ENCODE results near the gene SLC23A2.

- TF ChIP-seq, protein P1, sequence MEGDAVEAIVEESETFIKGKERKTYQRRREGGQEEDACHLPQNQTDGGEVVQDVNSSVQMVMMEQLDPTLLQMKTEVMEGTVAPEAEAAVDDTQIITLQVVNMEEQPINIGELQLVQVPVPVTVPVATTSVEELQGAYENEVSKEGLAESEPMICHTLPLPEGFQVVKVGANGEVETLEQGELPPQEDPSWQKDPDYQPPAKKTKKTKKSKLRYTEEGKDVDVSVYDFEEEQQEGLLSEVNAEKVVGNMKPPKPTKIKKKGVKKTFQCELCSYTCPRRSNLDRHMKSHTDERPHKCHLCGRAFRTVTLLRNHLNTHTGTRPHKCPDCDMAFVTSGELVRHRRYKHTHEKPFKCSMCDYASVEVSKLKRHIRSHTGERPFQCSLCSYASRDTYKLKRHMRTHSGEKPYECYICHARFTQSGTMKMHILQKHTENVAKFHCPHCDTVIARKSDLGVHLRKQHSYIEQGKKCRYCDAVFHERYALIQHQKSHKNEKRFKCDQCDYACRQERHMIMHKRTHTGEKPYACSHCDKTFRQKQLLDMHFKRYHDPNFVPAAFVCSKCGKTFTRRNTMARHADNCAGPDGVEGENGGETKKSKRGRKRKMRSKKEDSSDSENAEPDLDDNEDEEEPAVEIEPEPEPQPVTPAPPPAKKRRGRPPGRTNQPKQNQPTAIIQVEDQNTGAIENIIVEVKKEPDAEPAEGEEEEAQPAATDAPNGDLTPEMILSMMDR (IDR thresholded peaks at IDR 0.05; ENCODE audit: insufficient read depth, low read depth, low read length), result no peak
- no peak for TF ChIP-seq EZH2 (IDR thresholded peaks at IDR 0.05; ENCODE audit: insufficient read depth, low read length)
These were observed 44.6 kb upstream of the SLC23A2 start for GRCh38 chr20:5045906-5046305.

All from astrocyte (in vitro differentiated cells and primary cell).